Skin epidermis (tissue), 12 donors: ENCODE measurements around the gene SMYD1.

Experiments used
- H3K27ac ChIP-seq, 21 experiments: fragments of 200-600 bp; sonication (generic) in 11 of 21; one replicate each; pipeline ENCODE4 v1.5.0; 2020; ENCODE audit warnings: mild to moderate bottlenecking in 3 of 21, inconsistent platforms in 2 of 21, moderate library complexity in 2 of 21
- H3K4me3 ChIP-seq, 7 experiments: fragments of 200-600 bp; sonication (generic) in 2 of 7; one replicate each; pipeline ENCODE4 v1.5.0; 2020; ENCODE audit warnings: inconsistent platforms in 2 of 7, mild to moderate bottlenecking in 2 of 7, moderate library complexity in 1 of 7

The SMYD1 gene

DNA sequence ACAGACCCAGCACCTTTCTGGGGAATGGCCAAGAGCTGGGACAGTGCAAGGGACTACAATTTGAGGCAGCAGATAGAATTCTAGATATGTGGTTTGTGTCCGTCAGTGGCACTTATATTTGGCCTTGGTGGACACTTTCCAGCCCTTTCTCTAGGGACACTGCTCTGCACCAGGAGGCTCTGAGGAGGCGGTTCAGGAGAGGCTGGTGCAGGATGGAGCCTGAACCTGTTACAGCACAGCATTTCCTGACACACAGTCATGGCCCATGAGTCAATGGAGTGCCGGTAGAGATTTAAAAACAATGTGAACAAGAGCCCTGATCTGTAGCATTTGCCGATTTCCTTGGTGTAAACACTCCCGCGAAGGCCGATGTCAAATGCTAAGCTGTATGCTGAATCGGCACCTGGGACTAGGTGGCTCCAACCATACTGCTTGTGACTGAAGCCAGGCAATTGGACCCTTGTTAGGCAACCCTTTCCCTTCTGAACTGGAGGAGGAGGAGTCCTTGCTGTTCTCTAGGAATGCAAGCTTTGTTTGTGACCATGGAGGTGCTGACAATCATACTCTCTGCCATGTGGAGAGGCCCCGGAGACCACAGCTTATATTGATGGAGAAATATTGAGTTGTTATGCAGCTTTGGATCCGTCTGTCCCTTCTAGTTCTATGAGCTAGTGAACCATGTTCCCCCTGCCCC, 48.3 kb downstream of the SMYD1 start:
- no peak overlapping the region for H3K27ac ChIP-seq
- H3K4me3 ChIP-seq: no peak overlapping the region

DNA sequence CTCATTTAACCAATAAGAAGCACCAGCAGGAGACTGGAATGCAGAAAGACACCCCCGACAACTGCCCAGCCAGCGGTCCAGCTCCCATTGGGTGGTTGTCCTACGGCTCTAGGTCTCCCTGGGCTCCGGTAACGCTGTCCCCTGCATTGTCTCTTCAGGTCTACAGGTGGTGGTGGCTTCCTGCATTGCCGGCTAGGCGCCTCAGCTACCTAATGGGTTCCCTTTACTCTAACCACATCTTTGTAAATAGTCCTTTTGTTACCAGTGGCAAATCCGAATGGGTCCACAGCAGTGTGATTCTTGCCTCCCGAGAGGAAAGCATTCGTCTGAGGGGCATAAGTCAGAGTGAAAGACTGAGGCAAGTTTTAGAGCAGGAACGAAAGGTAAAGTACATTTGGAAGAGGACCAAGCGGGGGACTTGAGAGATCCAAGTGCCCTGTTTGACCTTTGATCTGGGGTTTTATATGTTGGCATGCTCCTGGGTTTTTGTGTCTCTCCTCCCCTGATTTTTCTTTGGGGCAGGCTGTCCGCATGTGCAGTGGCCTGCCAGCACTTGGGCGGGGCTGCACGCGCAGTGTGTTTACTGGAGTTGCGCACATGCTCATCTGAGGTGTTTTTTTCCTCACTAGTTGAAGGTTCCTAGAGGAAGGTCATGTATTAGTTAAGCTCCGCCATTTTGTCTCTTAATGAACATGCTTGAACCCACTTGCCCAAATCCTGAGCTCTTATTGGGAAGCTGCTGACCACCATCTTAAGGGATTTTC, 49.2 kb downstream of the SMYD1 start:
- no peak overlapping the region for H3K4me3 ChIP-seq
- no peak overlapping the region for H3K27ac ChIP-seq

DNA sequence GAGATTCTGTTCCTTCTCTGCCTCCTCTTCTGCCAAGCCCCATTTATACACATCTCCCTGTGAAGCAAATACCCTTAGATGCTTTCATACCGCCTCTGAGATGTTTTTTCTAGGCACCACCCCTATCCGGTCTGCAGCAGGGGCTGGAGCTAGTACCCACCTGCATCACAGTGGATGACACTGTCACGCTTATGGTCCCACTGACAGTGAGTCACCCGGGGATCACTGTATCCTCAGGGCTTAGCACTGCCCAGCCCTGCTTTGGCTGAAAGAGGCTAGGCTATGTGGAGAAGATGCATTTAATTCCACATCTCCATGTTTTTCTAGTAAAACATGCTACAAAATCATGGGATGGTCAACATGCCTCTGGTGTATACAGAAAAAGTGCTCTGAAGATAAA, 50.3 kb downstream of the SMYD1 start:
- no peak overlapping the region for H3K27ac ChIP-seq
- H3K4me3 ChIP-seq: no peak overlapping the region

DNA sequence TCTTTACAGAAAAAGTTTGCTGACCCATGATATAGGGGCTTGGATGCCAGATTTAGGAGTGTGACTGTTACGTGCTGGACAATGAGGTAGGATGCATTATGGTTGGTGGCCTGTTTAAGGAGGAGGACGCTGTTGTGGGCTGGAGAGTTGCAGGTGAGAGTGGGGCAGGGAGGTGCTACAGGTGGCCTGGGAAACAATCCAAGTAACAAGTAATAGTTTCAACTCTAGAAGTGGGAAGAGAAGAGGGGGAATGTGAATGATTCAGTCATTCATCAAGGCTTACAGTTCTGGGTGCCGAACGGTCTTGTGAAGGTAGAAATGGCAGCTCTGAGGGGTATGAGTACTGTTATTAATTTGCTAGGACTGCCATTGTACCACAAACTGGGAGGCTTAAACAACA, 54.1 kb downstream of the SMYD1 start:
- H3K27ac ChIP-seq: no peak overlapping the region
- H3K4me3 ChIP-seq: no peak overlapping the region

DNA sequence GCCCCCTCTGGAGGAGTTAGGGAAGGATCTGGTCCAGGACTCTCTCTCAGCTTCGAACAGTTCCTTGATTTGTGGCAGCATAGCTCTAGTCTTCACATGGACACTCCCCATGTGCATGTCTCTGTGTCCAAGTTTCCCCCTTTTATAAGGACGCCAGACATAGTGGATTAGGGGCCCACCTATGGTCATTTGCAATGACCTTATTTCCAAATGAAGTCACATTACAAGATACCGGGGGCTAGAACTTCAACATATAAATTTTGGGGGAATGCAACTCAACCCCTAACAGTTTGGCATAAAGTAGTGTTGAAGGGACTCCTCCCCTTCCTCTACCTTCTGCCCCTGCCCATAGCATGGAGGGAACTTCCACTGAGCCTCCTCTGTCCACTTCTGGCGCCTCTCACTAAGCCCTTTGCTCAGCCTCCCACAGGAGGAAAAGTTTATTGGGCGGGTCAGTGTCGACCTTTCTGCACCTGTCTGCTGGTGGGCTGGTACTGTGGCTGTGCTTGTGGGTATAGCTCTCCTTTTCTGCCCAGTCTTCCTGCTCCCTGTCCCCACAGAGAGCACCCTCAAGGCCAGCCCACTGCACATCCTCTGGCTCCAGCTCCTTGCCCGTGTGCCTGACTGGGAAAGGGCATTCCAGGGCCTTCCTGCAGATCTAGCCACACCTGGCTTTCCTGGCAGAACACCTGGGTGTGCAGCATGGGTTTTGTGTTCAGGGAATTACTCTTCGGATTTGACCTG, 54.7 kb downstream of the SMYD1 start:
- H3K27ac ChIP-seq: no peak overlapping the region
- H3K4me3 ChIP-seq: no peak overlapping the region

DNA sequence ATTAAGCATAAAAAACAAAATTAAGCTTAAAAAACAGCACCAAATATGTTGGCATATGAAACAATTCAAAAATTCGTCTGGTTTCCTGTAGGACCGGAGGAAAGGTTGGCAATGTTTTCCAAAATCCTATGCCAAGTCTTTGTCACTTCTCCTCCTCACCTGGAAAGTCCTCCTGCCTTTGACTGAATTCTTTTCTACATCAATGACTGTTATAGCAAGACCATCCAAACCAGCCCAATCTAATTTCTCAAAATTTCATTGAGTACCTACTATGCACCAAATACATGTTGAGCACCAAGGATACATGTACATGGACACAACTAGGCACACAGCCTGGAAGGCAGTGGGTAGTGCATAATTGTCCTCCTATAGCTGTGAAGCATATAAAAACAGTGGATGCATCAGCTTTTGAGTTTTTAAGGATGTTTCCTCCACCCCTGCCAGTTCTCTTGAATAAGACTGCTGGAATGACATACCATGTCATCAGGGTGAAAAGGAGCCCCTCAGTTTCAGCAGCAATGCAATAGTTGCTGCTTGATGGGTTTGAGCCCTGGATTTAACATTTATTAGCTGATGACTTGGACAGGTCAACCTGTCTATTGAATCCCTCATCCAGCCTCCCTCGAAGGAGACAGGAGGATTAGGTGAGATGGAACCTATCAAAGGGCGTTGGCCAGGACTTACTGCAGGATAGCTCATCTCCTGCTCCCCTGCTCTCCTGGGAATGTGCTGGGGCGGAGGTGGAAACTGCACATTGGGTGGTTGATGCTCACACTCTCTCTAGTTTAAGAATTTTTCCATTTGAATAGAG, 55.7 kb downstream of the SMYD1 start:
- H3K27ac ChIP-seq: no peak overlapping the region

DNA sequence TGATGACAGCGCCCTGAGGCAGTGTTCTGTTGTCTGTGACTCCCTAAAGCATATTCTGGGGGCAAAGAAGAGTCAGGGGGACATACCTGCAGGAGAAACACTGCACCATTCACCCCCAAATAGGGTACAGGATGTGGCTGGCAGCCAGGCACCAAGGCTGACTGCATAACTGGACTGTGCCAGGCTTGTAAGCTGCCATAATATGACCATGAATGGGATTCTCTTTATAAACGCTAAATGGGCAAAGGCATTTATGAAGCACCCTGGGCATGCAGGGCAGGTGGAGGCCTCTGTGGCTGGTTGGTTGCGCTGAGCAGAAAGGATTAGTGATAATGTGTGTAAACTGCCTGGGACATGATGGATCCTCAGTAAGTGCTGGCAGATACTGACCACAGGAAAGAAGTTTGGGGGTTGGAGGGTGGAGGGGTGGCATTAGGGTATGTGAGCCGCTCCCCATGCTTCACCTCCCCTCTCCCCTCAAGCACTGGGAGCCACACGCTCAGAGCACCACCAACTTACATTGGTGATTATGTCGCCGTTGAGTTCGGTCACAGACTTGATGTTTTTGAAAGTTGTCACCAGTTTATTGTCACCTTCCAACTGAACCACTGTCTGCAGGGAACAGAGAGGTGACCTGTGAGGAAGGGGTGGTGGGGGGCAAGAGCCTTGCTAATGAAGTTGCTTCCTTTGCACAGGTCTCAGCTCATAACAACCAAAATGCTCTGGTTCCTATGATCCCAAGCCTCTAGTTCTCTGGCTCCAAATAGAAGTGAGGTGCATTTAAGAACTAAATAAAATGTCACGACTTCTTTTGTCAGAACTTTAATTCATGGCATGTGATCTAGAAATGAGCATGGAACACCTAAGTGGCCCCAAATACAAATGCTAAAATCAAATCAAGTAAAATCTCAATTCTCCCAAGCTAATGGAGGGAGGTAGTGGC, 56.6 kb downstream of the SMYD1 start:
- no peak overlapping the region for H3K4me3 ChIP-seq
- no peak overlapping the region for H3K27ac ChIP-seq

More for the DNA sequence above, 55.7 kb downstream of the SMYD1 start:
- no peak overlapping the region for H3K4me3 ChIP-seq

DNA sequence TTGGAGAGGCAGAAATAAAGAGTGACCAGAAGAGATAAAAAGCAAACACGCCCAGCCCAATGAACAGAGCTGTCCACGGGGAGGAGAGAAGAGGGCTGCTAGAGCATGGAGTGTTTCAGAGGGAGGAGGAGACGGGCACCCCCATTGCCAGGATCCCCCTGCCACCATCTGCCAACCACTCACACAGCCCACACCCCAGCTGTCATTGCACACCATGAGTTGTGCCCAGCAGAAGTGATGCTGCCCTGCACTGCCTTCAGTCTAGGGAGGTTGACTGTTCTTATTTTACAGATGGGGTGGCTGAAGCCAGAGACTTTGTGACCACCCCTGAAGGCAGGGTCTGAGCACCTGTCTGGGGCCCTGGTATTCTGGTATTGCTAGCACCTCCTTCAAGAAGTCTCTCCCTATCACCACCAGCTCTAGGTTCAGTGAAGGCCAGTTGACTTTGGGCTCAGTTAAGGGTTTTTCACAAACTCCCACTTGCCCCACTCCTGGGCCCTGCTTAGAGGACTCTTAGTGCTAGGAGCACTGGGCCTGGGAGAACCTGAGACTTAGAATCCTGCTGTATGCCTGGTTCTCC, 57.8 kb downstream of the SMYD1 start:
- no peak overlapping the region for H3K27ac ChIP-seq

DNA sequence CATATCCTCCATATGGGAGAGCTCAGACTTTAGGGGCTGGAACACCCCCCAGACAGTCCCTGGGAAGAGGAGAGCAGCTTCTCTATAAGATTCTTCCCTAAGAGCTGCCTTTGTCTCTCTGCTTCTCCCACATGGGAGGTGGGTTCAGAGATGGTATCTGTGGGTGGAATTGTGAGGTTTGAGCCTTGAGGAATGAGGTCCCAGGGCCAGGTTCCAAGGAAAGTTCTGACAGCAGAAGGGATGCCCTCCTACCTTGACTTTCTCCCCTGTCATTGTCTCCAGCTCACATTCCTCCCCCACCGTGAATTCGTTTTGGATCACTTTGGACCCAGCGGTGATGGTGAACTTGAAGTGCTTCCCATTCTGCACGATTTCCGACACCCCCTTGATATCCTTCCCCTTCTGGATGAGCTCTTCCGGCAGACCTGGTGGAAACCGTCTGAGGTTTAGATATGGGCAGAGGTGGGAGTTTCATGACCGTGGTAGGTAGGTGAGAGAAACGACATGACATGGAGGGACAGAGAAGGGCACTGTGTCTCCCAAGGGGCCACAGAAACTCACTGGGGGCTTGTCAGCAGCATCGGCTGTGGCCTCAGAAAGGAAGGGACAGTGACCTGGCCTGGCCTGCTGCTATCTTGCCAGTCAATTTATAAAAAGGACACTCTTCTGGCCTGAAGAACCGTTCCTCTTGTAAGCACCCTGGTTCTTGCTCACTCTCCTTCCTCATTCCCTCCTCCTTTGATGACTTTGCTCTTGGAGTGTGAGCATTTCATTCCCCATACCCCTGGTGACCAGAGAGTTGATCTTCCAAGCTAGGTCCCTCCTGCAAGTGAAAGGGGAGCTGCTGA, 58.5 kb downstream of the SMYD1 start:
- H3K27ac ChIP-seq: no peak overlapping the region
- H3K4me3 ChIP-seq: no peak overlapping the region

More for the DNA sequence above, 57.8 kb downstream of the SMYD1 start:
- H3K4me3 ChIP-seq: no peak overlapping the region

DNA sequence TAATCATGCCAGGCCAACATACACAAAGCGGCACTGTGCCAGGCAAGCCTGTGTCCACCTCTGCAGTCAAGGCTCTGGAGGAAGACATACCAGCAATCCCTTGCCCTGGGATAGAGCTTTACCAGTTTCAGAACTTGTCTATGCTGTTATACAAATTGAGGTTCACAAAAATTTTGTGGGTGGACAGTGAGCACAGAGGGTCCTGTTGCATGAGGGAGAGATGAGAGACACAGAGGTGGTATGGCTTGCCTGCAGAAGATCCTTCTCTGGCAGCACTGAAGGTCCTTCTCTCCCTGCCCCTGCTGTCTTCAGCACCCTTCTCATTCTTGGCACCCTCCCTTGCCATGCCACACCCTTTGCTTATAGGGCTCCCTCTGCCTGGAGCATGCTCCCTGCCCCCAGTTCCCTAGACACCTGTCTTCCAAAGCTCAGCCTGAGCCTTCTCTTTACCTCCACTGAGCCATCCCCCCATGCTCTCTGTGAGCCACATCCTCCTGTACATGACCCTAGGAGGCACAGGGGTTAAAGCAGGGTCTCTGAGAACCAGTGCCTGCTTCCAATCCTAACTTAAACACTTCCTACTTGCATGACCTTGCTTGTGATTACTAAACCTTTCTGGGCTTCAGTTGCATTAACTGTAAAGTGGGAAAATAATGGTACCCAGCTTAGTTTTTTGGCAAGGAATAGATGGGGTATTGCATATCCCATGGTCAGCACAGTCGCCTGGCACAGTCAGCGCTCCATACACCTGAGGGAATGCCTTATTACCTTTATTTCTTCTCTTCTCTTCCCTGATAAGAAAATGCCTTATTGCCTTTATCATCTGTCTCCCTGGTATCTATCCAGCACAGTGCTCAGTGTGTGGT, 59.4 kb downstream of the SMYD1 start:
- Histone ChIP-seq H3K27ac (no peak overlapping the region), H3K4me3 (no peak overlapping the region)

DNA sequence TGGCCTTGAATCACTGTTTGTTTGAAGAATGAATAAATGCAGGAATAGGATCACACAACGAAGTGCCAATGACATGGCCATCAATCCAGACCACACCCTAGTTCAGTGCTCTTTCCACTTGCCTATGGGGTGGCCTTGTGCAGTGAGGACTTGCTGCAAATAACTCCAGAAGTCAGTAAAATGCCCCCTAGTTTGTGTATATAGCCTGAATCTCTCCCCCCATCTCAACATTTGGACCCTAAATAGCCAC, 59.9 kb downstream of the SMYD1 start:
- H3K27ac ChIP-seq: no peak overlapping the region

DNA sequence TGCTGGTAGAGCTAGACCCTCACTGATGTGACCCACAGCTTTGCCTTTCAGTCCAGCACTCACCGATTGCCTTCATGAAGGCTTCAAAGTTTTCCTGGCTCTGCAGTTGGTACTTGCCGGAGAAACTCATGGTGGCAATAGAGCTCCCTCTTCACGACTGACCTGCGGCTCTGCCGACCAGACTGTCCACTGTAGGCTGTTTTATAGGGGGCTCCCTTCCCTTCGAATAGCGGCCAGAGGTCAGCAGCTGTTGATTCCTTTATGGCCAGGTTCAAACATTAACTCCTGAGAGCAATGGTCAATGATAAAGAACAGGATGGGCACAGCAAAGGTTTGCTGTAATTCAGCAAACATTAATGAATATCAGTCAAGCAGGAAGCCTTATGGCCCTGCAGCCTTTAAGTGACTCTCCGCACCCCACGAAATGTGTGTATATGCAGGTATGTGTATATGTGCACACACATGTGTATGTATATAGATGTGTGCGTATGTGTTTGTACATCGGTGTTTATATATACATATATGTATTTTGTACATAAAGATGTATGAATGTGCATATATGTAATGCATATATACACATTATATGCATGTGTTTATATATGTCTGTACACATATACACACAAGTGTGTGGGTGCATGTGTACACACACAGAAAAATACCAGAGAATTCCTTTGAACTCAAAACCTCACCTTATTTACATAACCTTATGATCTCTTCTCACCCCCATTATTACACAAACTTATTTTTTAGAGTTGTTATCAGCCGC, 60.4 kb downstream of the SMYD1 start, which contains the start of gene FABP1:
Gene FABP1 (minus strand): TSS at position 175 of the 766 bp plus-strand sequence. CDS start 45 bp downstream, at position 130.
- H3K4me3 ChIP-seq: no peak within 1 kb of the TSS
- H3K27ac ChIP-seq: no peak within 1 kb of the TSS

More for the DNA sequence above, 59.9 kb downstream of the SMYD1 start:
- H3K4me3 ChIP-seq: no peak overlapping the region

DNA sequence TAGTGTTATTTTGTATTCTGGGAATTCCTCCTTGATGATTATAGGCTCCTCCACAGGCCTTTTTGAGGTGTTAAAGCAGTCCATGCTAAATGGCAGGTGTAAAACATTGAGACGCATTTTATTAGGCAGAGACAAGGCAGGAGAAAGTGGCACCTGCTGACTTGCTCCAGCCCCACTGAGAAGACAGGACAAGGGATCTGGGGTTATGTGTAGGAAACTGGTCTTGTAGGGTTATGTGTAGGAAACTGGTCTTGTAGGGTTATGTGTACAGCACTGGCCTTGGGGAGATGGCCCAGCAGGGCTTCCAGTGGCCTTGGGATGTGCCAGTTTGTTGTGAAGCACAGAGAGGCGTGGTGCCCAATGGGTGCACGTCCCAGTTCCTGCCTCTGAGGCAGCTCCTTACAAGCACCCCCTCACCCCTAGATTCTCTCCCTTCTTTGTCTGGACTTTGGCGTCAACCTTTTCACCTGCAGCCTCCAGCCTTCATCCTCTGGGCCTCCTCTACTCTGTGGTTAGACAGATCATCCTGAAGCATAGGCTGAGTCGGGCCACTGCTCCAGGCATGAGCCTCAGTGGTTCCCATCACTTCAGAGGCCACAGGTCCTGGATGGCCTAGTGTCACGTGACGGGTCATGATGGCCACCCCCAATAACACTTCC, 61.2 kb downstream of the SMYD1 start:
- H3K27ac ChIP-seq: no peak overlapping the region
- H3K4me3 ChIP-seq: no peak overlapping the region

DNA sequence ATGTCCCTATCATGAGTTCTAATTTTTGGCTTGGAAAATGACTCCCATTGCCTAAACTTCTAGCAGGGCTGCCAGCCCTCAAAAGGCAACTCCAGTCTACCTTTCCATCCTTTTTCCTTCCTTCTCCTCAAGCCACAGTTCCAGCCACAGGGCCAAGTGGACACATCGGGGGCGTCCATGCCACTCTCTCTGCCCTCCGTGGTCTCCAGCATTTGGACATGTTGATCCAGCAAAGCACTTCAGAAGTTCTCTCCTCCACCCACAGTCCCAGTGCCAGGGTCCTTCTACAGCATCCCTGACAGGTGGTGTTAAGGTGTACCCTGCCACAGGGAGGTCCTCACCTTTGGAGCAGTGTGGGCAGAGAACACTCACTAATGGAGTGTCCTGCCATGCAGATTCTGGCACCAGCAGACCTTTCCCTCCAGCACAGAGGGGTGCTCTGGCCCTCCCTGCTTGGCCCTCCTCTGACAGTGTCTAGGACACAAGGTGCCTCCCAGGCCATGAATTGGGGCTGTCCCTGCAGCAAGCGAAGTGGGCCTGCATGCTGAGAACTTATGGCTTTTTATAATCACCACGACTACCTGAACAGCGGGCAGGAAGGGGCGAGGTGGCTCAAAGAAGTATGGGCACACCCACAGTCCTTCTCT, 61.8 kb downstream of the SMYD1 start:
- Histone ChIP-seq H3K4me3 (no peak overlapping the region), H3K27ac (no peak overlapping the region)
